Suprapubic skin (tissue), 4 donors: ENCODE results near the gene GOLT1A. TPM values are rescaled to one million over a fixed set of nuclear protein-coding genes. Genes with fewer than 3 reads are reported as not detected.

Source experiments
- DNase-seq, 2 donors: peaks; one replicate each; pipeline ENCODE4 v3.0.0-alpha.2; 2019; ENCODE audit warnings: low spot score in 2 of 2
- H3K27ac ChIP-seq: fragments of 200-600 bp; sonication (generic); one replicate; pipeline ENCODE4 v1.5.1; 2019
- H3K27me3 ChIP-seq: fragments of 200-600 bp; sonication (generic); one replicate; pipeline ENCODE4 v1.5.1; 2019
- H3K36me3 ChIP-seq: fragments of 200-600 bp; sonication (generic); one replicate; pipeline ENCODE4 v1.5.1; 2019
- H3K4me1 ChIP-seq: fragments of 200-600 bp; sonication (generic); one replicate; pipeline ENCODE4 v1.5.1; 2019
- H3K4me3 ChIP-seq: fragments of 200-600 bp; sonication (generic); one replicate; pipeline ENCODE4 v1.5.1; 2019; ENCODE audit warnings: mild to moderate bottlenecking
- H3K9me3 ChIP-seq: fragments of 200-600 bp; sonication (generic); one replicate; pipeline ENCODE4 v1.5.1; 2019
- EP300 ChIP-seq: sonication (generic); formaldehyde crosslinking; IDR thresholded peaks from one replicate; pipeline ENCODE4 v1.6.1; 2017; ENCODE audit warnings: antibody characterized with exemption
- POLR2A ChIP-seq, 2 donors: fragments of 450-650 bp; IDR thresholded peaks; one replicate each; pipeline ENCODE4 v1.6.1; 2017; ENCODE audit warnings: antibody characterized with exemption in 2 of 2, mild to moderate bottlenecking in 2 of 2, moderate library complexity in 2 of 2
- POLR2AphosphoS5 ChIP-seq, 3 donors: sonication (generic); formaldehyde crosslinking; IDR thresholded peaks; one replicate each; pipeline ENCODE4 v1.6.1; 2017; ENCODE audit warnings: antibody characterized with exemption in 3 of 3
- WGBS: methylation state at CpG from one replicate; pipeline ENCODE4 v1.1.5; 2018; 5-methylcytosine and 5-hydroxymethylcytosine counted together
- total RNA-seq, 4 donors: library from RNA; depleted of rRNA; stranded (reverse); fragments of >200 nt; gene quantifications; one replicate each; pipeline ENCODE4 v1.1.0, GENCODE V29; 2016
- TF ChIP-seq, protein P1 (sequence below), 2 donors: fragments of 200-600 bp in 1 of 2; fragments of 450-650 bp in 1 of 2; sonication (generic) in 1 of 2; IDR thresholded peaks; one replicate each; pipeline ENCODE4 v1.5.1; 2016 to 2019; ENCODE audit warnings: antibody characterized with exemption in 2 of 2, mild to moderate bottlenecking in 1 of 2, moderate library complexity in 1 of 2

Gene GOLT1A
- total RNA-seq, 4 donors from 2014 or later = not detected

DNA sequence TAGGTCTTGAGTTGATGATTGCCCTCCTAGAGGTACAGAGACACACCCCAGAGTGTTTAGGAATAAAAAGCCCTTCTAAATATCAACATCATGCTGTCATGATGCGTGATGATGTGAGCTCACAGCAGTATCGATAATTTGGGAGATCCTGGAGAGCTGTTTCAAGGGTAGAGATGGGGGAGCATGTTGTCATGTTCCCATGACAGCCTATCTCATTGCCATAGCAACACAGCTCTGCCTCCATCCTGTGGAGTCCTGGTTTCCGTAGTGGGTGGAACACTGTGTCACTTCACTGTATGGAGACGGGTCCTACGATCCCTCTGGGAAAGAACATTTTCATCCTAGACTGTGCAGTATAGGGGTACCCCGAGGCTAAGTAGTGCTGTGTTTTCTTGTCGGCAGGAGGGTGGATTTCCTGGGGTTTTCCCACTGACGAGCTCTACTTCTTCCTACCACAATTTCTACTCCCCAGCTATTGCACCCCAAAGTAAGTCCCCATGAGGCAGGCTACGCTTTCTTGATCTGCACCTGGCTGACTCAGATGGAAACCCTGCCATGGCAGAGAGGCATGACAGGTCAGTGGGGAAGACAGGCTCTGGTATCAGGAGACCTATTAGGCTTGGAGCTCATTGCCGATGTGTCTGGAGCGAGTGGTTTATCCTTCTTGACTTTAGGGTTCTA, 24.7 kb downstream of the GOLT1A start:
- no peak for DNase-seq
- 76% methylated on average over 11 of the region's 11 CpGs for WGBS
- Histone ChIP-seq H3K4me3 (no peak overlapping the region), H3K9me3 (no peaks in the 10 kb centered on the region), H3K4me1 (peaks cover 14% of the 10 kb centered on the region), H3K27ac (no peak overlapping the region), H3K36me3 (no peaks in the 10 kb centered on the region), H3K27me3 (peaks cover 34% of the 10 kb centered on the region)
- TF ChIP-seq POLR2A (IDR thresholded peaks at IDR 0.05) = no peak
- no peak for TF ChIP-seq POLR2AphosphoS5 (IDR thresholded peaks at IDR 0.05)
- TF ChIP-seq EP300 = no peak
- TF ChIP-seq, protein P1, sequence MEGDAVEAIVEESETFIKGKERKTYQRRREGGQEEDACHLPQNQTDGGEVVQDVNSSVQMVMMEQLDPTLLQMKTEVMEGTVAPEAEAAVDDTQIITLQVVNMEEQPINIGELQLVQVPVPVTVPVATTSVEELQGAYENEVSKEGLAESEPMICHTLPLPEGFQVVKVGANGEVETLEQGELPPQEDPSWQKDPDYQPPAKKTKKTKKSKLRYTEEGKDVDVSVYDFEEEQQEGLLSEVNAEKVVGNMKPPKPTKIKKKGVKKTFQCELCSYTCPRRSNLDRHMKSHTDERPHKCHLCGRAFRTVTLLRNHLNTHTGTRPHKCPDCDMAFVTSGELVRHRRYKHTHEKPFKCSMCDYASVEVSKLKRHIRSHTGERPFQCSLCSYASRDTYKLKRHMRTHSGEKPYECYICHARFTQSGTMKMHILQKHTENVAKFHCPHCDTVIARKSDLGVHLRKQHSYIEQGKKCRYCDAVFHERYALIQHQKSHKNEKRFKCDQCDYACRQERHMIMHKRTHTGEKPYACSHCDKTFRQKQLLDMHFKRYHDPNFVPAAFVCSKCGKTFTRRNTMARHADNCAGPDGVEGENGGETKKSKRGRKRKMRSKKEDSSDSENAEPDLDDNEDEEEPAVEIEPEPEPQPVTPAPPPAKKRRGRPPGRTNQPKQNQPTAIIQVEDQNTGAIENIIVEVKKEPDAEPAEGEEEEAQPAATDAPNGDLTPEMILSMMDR (IDR thresholded peaks at IDR 0.05) = no peak

DNA sequence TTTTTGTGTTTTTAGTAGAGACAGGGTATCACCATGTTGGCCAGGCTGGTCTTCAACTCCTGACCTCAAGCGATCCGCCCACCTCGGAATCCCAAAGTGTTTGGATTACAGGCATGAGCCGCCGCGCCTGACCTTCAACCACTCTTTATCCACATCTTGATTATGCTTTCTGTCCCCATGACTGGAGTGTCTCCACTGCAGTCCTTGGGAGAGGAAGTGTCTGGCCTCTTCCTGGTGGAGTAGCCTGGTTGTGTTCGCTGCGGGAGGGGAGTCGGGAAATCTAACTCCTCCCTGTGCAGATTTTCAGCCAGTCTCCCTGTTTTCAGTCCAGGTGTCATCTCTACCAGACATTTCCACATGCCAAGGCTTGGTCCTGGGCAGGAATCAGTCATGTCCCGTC, 27.2 kb downstream of the GOLT1A start:
- DNase-seq = no peak
- Histone ChIP-seq H3K9me3 (no peaks in the 10 kb centered on the region), H3K27me3 (peaks cover 31% of the 10 kb centered on the region), H3K36me3 (no peaks in the 10 kb centered on the region), H3K4me1 (peaks cover 14% of the 10 kb centered on the region), H3K4me3 (no peak overlapping the region), H3K27ac (no peak overlapping the region)
- TF ChIP-seq, protein P1 (IDR thresholded peaks at IDR 0.05) = no peak
- TF ChIP-seq POLR2A (IDR thresholded peaks at IDR 0.05) (no peak), EP300 (no peak), POLR2AphosphoS5 (IDR thresholded peaks at IDR 0.05) (no peak)
- WGBS = 91% methylated on average over 10 of the region's 10 CpGs

DNA sequence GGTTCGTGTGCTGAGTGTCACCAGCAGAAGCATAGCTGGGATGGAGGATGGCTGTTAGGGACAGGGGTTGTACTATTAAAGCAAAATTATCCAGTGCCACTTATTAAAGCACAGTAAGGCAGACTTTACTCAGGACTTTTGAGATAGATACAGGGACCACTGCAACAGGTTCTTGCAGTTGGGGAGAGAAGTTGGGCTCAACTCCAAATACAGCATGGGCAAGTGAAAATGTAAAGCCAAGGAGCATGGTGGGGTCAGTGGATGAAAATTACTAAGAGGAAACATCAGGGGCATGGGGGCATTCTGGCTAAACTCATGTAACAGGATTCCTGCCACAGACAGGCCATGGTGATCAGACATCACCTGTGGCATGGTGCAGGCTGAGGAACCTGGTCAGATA, 32.7 kb downstream of the GOLT1A start:
- Histone ChIP-seq H3K4me1 (no peaks in the 10 kb centered on the region), H3K27me3 (peaks cover 8% of the 10 kb centered on the region), H3K4me3 (no peak overlapping the region), H3K36me3 (no peaks in the 10 kb centered on the region), H3K27ac (no peak overlapping the region), H3K9me3 (no peaks in the 10 kb centered on the region)
- 79% methylated on average over 1 of the region's 1 CpG for WGBS
- TF ChIP-seq POLR2A (IDR thresholded peaks at IDR 0.05) (no peak), POLR2AphosphoS5 (IDR thresholded peaks at IDR 0.05) (no peak), EP300 (no peak)
- TF ChIP-seq, protein P1 (IDR thresholded peaks at IDR 0.05) = no peak
- no peak for DNase-seq

DNA sequence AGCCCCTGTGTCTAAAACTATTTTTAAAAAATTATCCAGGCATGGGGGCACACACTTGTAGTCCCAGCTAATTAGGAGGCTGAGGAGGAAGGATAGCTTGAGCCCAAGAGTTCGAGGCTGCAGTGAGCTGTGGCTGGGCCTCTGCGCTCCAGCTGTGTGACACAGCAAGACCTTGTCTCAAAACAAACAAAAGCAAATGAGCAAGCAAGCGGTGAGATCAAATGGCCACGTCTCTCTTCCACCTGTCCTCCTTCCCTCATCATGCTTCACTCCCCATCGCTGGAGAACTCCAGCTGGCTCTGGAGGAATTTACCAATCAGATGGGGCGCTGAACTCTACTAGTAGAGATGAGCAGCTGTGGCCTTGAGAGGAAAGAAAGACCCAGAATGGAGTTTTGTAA, 33.7 kb downstream of the GOLT1A start:
- 92% methylated on average over 6 of the region's 6 CpGs for WGBS
- no peak for DNase-seq
- no peaks in the 10 kb centered on the region for H3K9me3 ChIP-seq

More for the DNA sequence above, 33.7 kb downstream of the GOLT1A start:
- Histone ChIP-seq H3K4me3 (no peak overlapping the region), H3K36me3 (no peaks in the 10 kb centered on the region), H3K4me1 (no peaks in the 10 kb centered on the region), H3K27ac (no peak overlapping the region), H3K27me3 (peaks cover 3% of the 10 kb centered on the region)
- TF ChIP-seq POLR2AphosphoS5 (IDR thresholded peaks at IDR 0.05) (no peak), POLR2A (IDR thresholded peaks at IDR 0.05) (no peak), EP300 (no peak)
- TF ChIP-seq, protein P1 (IDR thresholded peaks at IDR 0.05) = no peak
